GM21737 (cell line): ENCODE results near the gene DUT.
"Not testable (repeated sequence)": the region's sequence is repeated elsewhere in the genome, so short reads cannot be mapped to it uniquely, and the experiment has no call there.

ENCODE experiments used
- ATAC-seq: cut with Tn5 transposase; IDR thresholded peaks from one replicate; pipeline ENCODE4 v1.9.1; 2021; ENCODE audit warnings: mild to moderate bottlenecking, moderate library complexity; ENCODE audit not compliant: unreplicated experiment

DUT gene

DNA sequence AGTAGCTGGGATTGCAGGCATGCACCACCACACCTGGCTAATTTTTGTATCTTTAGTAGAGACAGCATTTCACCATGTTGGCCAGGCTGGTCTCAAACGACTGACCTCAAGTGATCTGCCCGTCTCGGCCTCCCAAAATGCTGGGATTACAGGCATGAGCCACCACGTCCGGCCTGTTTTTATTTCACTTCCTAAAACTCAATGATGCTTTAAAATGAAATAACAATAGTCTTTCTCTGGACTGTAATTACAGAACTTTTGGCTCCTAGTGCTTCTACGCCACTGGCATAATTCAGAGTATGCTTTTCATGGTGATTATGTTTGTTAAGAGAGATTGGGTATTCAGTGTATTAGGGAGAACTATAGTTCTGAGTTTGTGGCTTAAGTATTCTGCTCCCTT, 5.0 kb upstream of the DUT start:
- ATAC-seq = not testable (repeated sequence)

DNA sequence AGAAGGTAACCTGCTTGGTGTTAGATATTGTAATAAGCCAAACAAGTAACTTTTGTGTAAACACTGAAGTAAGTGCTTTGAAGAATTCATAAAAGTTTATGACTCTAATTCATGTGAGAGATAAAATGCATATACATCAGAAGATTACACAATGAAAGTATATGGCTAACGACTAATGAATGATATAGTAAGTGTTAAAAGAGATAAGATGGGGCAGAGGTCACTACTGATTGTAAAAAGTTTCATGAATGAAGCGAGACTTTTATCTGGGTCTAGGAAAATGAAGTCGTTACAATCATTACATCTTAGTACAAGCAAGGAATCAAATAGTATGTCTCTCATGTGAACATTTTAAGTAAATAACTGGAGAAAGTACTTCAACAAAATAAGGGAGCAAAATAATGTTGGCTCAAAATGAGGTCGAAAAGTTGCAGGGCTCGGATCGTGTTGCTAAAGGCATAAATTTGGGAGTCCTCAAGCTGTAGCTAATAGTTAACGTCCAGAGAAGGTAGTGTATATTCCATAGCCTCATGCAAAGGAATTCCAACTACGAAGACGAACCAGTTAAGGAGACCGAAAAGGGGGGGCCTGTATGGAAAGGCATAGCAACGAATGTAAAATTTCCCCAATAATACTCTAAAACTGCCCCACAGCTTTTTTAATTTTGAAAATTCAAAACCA, 984 bp upstream of the DUT start:
- ATAC-seq = no peak

DNA sequence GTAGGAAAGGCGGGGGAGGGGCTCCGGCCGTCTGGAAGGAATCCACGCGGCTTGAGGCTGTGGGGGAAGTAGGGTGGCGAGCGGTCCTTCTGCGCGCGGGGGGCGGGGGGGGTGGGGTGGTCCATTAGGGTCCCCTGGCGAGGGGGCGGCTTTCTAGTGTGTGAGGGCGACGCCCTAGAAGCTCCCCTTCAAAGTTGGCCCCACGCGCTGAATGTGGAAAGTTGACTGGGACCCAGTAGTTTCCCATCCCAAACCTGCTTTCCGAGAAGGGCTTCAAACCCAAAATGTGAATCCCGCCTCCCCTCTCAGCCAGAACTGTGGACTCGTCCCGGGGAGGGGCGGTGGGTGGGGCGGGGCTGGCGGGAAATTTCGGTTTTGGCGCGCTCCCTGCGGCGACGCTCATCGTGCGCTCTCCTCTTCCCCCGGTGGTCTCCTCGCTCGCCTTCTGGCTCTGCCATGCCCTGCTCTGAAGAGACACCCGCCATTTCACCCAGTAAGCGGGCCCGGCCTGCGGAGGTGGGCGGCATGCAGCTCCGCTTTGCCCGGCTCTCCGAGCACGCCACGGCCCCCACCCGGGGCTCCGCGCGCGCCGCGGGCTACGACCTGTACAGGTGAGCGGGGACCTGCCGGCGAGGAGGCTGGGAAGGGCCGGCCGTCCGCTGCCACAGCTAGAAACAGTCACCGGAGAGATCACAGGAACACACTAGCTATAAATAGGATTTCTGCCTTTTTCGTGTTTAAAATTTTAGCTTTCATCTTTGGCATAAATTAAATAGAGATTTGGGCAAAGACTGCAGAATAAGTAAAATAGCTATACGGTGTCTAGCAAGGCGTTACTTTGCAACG, 790 bp downstream of the DUT start:
- ATAC-seq = peak; percentile 46

DNA sequence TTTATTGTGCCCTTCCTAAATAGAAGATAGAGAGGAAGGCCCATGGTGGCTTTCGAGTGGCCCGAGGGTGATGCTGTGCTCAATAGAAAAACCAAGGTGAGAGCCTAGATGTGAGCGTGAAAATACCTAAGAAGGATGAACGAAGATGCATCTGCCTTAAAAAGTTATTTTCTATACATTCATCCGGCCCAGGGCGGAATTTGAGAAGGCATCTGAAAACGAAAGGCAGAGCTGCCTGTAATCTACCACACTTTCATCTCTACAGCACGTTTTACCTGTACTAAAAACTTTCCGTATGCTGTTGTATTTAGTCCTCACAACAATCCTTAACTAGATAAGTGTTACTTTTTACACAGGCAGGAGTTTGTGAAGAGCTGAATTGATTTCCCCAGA, 1.4 kb downstream of the DUT start:
- no peak for ATAC-seq

DNA sequence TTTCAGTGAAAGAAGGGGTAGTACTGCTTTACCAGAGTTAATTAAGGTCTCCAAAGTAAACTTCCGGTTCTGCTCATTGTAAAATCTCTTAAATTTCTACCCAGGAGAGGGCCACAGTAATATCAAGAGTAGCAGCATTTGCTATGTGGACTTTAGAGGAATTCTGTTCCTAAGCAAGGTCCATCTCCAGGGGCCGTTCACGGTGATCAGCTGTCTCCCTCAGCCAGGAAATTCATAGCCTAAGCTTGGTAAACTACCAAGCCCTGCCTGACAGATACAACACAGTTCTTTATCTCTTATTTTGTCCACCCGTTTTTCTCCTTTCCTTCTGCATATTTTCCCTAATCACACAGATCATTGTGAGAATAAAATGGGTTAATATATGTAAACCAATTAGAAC, 2.3 kb downstream of the DUT start:
- ATAC-seq = no peak

DNA sequence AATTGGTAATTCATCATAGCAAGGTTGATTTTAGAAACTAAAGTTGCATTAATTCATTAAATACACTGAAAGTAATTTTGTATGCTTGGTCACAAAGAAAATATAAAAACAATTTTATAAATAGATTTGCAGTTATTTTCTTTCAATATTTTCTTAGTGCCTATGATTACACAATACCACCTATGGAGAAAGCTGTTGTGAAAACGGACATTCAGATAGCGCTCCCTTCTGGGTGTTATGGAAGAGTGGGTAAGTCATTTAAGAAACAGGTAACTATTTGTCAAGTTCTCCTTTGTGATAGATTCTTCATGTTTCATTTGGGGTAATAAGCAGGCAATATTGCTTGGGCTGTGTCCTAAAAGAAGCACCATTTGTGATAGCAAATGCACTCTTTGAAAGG, 3.0 kb downstream of the DUT start:
- no peak for ATAC-seq

DNA sequence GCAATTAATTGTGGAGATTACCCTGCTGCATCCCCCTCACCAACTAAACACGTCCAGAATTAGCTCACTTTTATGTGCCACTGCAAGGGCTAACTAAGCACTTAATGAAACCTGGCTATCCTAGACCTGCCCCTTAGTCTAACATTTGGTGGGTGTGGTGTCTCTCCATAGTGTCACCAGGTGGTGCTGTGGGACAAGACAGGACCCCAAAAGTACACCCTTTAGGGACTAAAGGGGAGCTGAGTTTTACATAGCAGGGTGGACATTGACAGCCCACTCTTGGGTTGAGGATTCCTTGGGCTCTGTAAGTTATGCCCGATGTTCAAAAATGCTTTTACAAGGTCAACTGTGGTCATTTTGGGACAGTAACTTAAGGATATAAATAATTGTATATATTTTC, 5.7 kb downstream of the DUT start:
- no peak for ATAC-seq

DNA sequence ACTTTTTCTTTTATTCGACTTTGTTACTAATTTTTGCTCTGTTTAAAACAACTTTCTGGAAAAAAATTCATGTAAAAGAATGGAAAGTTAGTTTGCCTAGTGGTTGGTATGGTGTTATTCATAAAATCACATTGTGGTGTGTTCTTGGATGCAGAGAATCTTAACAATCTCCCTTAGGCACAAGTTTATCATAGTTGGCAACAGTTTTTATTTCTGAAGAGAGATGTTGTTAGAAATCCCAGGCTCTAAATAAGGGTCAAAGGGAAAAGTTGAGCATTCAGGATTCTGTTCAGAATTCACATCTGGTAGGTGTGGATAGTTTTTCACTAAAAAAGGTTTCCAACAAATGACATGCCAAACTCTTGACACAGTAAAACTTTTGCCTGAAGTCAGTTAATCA, 6.4 kb downstream of the DUT start:
- no peak for ATAC-seq

DNA sequence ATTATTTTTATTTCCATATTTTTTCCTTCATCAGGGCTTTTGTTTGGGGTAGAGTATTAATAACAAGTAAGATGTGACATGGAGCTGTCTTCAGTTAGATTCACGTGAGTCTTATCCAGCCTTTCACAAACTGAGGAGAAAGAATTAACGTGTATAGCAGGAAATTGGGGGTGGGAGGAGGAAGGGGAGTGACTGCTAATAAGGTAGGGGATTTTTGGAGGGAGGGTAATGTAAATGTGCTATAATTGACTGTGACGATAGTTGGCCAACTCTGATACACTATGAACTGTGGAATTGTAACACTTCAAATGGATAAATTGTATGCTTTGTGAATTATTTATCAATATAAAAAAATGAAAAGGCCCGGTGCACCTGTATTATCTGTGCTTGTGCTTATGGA, 8.9 kb downstream of the DUT start:
- ATAC-seq = no peak

DNA sequence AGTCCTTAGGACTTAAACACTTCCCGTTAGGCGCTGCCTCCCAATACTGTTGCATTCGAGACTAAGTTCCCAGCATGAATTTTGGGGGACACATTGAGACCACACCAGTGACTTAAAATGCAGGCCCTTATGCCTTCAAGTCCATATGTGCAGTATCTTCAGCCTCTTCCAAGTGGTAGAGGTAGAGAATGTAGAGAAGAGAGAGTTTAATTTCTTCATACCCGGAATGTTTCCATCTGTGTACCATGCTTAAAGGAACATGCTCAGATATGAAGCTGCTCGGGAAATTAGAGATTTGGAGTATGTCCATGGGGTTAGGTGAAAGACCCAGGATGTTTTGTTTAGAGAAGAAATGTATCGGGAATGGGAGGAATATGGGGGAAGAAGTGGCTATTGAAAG, 12.6 kb downstream of the DUT start:
- ATAC-seq = no peak

DNA sequence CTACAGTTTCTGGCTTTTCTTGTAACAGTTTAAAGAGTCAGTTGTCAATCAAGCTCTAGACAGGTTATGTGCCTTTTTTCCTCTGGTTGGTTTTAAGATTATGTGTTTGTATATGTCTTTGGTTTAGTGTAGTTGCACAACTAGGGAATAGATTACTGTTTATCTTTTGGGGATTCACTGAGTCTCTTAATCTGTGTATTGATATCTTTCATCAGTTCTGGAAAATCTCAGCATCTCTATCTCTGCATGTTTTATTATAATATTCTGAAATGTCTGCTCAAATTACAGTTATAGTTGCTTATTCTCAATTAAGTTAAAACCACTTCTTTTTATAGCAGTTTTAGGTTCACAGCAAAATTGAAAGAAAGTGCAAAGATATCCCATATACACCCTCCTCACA, 14.3 kb downstream of the DUT start:
- ATAC-seq = no peak

DNA sequence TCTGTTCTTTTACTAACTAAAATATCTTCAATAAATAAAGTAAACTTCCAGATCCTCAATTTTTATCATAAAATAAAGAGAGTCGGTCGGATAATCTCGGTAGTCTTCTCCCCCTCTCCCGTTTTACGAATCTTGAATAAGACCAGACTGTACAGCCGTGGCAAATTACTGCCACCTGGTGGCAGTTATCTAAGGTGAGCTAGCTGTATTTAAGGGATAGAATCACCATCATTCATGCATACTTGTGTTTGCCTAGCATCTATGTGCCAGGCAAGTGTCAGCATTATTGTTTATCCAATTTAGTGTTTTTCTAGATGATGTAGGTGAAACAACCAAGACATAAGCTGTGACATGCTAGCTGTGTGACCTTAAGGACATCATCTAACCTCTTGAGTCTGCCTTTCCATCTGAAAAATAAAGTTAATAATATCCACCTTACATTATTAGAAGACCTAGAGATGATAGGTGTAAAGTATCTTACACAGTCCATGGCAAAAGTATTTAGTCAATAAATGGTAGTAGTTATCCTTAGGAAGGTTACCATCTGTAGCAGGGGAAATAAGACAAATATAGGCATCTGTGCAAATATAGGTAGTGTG, 21.3 kb downstream of the DUT start:
- no peak for ATAC-seq

DNA sequence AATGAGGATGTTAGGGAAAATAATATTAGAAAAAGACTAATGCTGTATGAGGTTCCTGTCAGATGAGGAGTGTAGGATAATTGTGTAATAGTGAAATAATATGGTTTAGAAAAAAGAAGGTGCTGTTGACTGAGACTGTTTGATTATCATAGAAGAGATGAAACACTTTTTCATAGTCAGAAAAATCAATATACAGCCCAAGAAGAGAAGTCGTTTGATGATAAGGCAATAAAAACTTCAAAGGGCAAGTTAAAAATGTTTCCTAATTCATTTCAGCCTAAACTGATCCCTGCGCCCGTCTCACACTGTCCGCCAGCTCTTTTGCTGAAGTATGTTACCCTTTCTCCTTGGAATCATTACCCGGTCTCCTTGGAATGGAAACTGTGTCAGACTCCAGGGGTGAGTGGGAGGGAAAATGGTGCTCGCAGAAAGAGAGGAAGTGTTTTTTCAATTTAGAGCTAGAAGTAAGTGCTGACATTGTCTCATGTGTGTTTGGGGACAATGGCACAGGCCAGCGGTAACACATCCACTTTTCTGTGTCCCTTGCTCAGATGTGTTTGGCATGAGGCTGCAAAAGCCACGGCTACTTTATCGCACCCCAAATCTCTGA, 23.6 kb downstream of the DUT start:
- no peak for ATAC-seq

DNA sequence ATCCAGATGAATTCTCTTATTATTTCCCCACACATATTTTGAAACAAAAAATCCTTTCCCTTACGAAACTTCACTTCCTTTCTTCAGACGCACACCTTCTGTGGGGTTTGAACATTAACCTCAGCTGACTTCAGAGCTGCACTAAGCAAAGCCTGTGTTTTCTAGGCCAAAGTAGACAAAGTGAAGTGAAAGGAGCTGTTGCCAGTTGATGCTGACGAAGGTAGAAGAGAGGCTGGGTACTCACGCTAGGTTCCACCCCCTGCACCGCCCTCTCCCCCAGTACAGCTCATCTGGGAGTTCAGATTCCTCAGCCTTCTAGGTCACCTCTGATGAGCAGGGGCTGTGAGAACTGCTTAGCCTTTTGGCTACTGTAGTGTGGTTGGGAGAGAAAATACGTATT, 24.1 kb downstream of the DUT start:
- no peak for ATAC-seq

DNA sequence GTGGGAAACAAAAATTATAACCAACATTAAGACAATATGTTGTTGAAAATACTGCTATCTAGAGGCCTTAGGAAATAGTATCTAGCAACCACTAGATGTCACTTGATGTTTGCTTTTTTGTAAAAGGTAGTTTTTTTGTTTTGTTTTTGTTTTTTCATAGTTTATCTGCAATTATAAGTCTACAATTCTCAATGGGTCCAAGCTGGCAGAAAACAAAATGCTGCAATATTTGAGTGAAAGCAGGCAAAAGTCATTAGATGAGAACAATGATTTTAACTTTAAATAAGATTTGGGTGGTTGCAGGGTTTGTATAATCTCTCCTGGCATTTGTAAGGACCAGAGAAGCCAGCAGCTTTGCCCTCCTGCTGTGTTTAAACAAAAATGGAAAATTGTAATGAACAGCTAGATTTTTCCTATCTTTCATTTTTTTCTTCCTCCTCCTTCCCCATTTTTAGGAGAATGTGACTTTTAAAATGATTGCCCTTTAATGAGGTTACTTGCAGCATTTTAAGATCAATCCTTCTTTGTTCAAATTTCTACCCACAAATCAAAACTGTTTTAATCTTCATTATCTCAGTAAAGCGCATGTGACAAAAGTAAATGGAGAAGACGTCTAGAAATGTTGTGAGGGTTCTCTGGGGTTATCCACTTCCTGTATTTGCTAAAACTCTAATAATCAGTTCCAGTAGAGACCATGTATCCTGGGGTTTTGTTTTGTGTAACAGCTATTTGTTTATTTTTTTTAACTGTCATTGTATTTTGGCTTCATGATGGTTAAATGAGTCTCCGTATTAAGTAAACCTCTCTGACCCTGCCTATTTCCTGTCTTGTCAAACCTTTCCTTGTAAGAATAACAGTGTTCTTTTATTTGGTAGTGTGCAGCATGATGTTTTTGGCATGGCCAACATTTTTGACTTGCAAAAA, 27.3 kb downstream of the DUT start:
- no peak for ATAC-seq

DNA sequence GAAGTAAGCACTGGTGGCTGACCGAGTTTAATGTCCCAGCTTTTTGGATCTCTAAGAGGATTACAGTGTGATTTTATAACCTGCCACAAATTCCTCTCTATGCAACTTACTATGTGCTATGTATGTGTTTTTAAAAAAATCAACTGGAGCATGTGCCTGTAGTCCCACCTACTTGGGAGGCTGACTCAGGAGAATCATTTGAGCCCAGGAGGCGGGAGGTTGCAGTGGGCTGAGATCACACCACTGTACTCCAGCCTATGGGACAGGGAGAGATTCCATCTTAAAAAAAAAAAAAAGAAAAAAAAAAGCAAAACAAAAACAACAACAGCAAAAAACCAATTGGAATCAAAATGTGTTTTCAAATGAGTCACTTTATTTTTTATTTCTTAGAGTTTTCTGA, 29.6 kb downstream of the DUT start:
- no peak for ATAC-seq

DNA sequence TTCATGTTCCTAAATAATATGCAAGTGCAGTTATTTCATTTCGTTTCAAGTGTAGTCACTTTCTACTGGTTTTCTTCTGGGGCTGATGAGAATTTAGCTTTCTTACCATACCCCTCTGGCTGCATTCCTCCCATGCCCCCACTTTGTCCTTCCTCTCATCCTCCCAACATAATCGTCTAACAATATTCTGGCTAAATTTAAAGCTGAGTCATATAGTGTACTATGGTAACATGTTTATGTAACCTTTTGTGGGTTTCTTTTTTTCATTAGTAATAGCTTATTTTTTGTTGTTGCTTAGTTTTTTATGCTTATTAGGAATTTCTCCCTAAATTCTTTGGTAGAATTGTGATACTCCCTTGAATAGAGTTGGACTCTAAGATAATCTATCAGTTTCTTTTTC, 30.5 kb downstream of the DUT start:
- no peak for ATAC-seq

DNA sequence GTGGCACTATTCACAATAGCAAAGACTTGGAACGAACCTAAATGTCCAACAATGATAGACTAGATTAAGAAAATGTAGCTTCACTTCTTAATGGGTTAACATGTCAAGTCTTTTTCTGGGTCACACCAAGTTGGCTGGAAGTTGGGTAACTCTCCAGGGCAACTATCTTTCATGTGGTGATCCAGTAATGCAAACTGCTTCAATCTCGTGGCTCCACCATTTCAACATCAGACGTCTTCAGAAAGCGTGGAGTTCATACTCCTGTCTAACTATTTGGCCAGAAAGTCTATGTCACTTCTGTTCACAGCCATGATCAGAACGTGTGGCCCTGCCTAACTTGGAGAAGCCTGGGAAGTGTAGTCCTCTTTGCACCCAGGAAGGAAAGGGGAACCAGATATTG, 32.2 kb downstream of the DUT start:
- ATAC-seq = no peak

DNA sequence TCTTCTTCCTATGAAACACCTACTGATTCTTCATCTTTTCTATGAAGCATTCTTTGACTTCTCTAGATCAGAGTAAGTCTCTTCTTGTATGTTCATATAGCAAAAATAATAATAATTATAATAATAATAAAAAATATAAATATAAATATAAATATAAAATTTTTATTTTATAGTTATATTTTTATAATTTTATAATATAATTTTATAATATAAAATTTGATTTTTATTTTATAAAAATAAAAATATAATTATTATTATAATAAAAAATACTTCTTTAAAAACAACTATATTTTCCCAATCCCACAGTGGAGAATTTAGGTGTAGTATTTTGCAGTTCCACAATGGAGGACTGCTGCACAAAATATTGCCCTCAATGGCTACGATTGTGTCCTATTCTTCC, 34.3 kb downstream of the DUT start:
- ATAC-seq = no peak

DNA sequence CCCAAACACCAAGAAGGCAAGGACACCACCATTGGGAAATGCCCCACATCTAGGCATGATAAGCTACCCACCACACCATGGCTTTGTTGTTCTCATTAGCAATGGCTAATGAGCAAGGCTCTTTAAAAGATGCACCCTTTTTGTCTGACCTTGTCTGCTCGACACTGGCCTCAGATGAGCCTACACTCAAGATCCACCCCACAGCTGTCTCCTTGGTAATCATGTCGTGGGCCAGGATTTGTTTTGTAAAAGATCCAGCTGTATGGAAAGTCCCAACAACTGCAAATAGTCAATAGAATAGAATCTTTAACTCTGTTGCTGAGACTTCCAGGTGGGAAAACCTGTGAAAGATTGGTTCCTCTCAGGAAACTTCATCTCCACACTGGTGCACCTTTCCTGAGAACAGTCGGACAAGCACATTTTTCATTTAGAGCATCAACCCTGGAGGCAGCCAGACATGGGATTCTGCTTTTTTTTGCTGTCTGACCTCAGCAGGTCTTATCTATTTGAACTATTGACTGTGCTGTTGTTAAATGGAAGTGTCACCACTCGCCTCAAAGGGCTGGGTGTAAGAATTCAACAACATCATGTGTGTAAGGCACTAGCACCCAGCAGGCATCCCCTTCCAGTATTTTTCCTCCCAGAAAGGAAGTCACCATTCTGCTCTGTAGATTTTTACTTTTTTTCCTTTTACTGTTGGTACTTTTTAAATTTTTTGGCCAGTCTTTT, 35.5 kb downstream of the DUT start:
- no peak for ATAC-seq
